Endothelial cell of umbilical vein (primary cell): ENCODE measurements around the gene TRPC4AP. TPM values are rescaled to one million over a fixed set of nuclear protein-coding genes. Genes with fewer than 3 reads are reported as not detected.

Source experiments
- BruUV-seq: library from RNA; stranded (reverse); fragments of 400-500 nt; replicated peaks from 2 replicates; lab custom pipeline; 2021; lab: Mats Ljungman, UMichigan
- CTCF ChIA-PET: fragments of 300-600, 350-600 bp; sonication (Branson Sonifier 250); formaldehyde crosslinking; loops from one replicate; lab custom pipeline; 2021; ENCODE audit warnings: antibody characterized with exemption, inconsistent platforms; lab: Charles Lee
- POLR2A ChIA-PET: fragments of 300-600, 350-600 bp; sonication (Branson Sonifier 250); formaldehyde crosslinking; loops from one replicate; lab custom pipeline; 2021; ENCODE audit warnings: antibody characterized with exemption, inconsistent platforms; lab: Charles Lee
- DNase-seq: peaks from one replicate; pipeline ENCODE4 v3.0.0-alpha.2; 2011; ENCODE audit warnings: low read depth, low spot score
- FAIRE-seq: peaks from 2 replicates; lab custom pipeline; 2011; peaks lifted over from hg19 to GRCh38; lab: Jason Lieb, UNC
- H2AFZ ChIP-seq: 2 replicates; pipeline ENCODE4 v1.6.0; 2012; ENCODE audit warnings: low read depth, low read length, control low read depth, inconsistent platforms
- H3K27ac ChIP-seq: 2 replicates; pipeline ENCODE4 v1.5.1; 2011; ENCODE audit warnings: low read depth, mild to moderate bottlenecking, control low read depth, low read length, moderate library complexity; ENCODE audit not compliant: insufficient read depth
- H3K27me3 ChIP-seq, 2 experiments: 2 replicates each; pipeline versions ENCODE4 v1.6.0 to v1.6.1; 2011; ENCODE audit warnings: low read length in 2 of 2, mixed read lengths in 1 of 2; ENCODE audit not compliant: control insufficient read depth in 2 of 2, insufficient read depth in 2 of 2
- H3K36me3 ChIP-seq, 2 experiments: 2 replicates in 1 of 2; 3 replicates in 1 of 2; pipeline ENCODE4 v1.5.1; 2011; ENCODE audit warnings: low read length in 2 of 2, mild to moderate bottlenecking in 1 of 2, moderate library complexity in 1 of 2; ENCODE audit not compliant: control insufficient read depth in 2 of 2, insufficient read depth in 2 of 2; ENCODE audit errors: extremely low read depth in 1 of 2
- H3K4me1 ChIP-seq: 3 replicates; pipeline ENCODE4 v1.5.1; 2011; ENCODE audit warnings: mild to moderate bottlenecking, low read length; ENCODE audit not compliant: control insufficient read depth, insufficient read depth; ENCODE audit errors: extremely low read depth
- H3K4me2 ChIP-seq: 2 replicates; pipeline ENCODE4 v1.6.1; 2011; ENCODE audit warnings: low read length, control low read depth, mixed read lengths; ENCODE audit not compliant: insufficient read depth
- H3K4me3 ChIP-seq, 3 experiments: fragments of 200-600 bp in 1 of 3; sonication (generic), shearing (Covaris generic) in 1 of 3; replicated peaks in 1 of 3; 2 replicates each; pipeline ENCODE4 v1.5.1; 2011 to 2016; ENCODE audit warnings: control low read depth in 3 of 3, low read length in 3 of 3, mild to moderate bottlenecking in 2 of 3, inconsistent platforms in 1 of 3, low read depth in 1 of 3, moderate library complexity in 1 of 3; ENCODE audit not compliant: insufficient read depth in 1 of 3
- H3K79me2 ChIP-seq: 2 replicates; pipeline ENCODE4 v1.6.0; 2012; ENCODE audit warnings: low read length, inconsistent platforms; ENCODE audit not compliant: control insufficient read depth, insufficient read depth
- H3K9ac ChIP-seq: replicated peaks from 2 replicates; pipeline ENCODE3; 2011; ENCODE audit warnings: low read length, control low read depth; ENCODE audit not compliant: insufficient read depth; ENCODE audit errors: extremely low read depth
- H3K9me1 ChIP-seq: replicated peaks from 3 replicates; pipeline ENCODE4 v1.6.0; 2011; ENCODE audit warnings: mild to moderate bottlenecking, low read length; ENCODE audit not compliant: control insufficient read depth, insufficient read depth; ENCODE audit errors: extremely low read depth
- H3K9me3 ChIP-seq: replicated peaks from 2 replicates; pipeline ENCODE4 v1.5.1; 2012; ENCODE audit warnings: low read length, inconsistent platforms; ENCODE audit not compliant: control insufficient read depth, insufficient read depth
- H4K20me1 ChIP-seq: replicated peaks from 2 replicates; pipeline ENCODE3; 2011; ENCODE audit warnings: mild to moderate bottlenecking, low read length; ENCODE audit not compliant: control insufficient read depth, insufficient read depth; ENCODE audit errors: extremely low read depth
- CTCF ChIP-seq, 2 donors: IDR thresholded peaks; 1 replicate in 1 of 2; 2 replicates in 1 of 2; pipeline ENCODE4 v1.5.1; 2011; ENCODE audit warnings: low read length in 2 of 2, mild to moderate bottlenecking in 2 of 2, moderate library complexity in 2 of 2, control low read depth in 1 of 2, inconsistent platforms in 1 of 2, low read depth in 1 of 2; ENCODE audit not compliant: insufficient read depth in 1 of 2; ENCODE audit errors: extremely low read depth in 1 of 2
- EZH2 ChIP-seq: IDR thresholded peaks from 2 replicates; pipeline ENCODE4 v1.6.1; 2012; ENCODE audit warnings: borderline replicate concordance, low read depth, mild to moderate bottlenecking, moderate library complexity, low read length, inconsistent platforms; ENCODE audit not compliant: severe bottlenecking
- FOS ChIP-seq: IDR thresholded peaks from 2 replicates; pipeline ENCODE4 v1.6.1; 2011; ENCODE audit warnings: mild to moderate bottlenecking, low read length, moderate library complexity, borderline replicate concordance; ENCODE audit not compliant: insufficient read depth
- GATA2 ChIP-seq: IDR thresholded peaks from 2 replicates; pipeline ENCODE4 v1.7.0; 2011; ENCODE audit warnings: low read depth, mild to moderate bottlenecking, moderate library complexity, mixed read lengths, low read length; ENCODE audit not compliant: insufficient read length, insufficient read depth
- JUN ChIP-seq: IDR thresholded peaks from 2 replicates; pipeline ENCODE4 v1.6.1; 2011; ENCODE audit warnings: borderline replicate concordance, low read depth; ENCODE audit not compliant: insufficient read length, insufficient read depth
- MAX ChIP-seq: IDR thresholded peaks from 2 replicates; pipeline ENCODE4 v1.6.1; 2011; ENCODE audit not compliant: insufficient read depth, insufficient read length
- MYC ChIP-seq: IDR thresholded peaks from one replicate; pipeline ENCODE4 v1.6.1; 2011; ENCODE audit warnings: mild to moderate bottlenecking, low read depth, low read length
- POLR2A ChIP-seq: IDR thresholded peaks from 2 replicates; pipeline ENCODE4 v1.6.1; 2012; ENCODE audit warnings: low read depth, mild to moderate bottlenecking, control low read depth, low read length
- POLR2AphosphoS5 ChIP-seq: IDR thresholded peaks from 2 replicates; pipeline ENCODE4 v1.6.1; 2012; ENCODE audit warnings: low read depth, mild to moderate bottlenecking, control low read depth, low read length, moderate library complexity; ENCODE audit not compliant: insufficient read depth
- dilution Hi-C: fragments of 300-500 bp; cut with MboI; formaldehyde crosslinking; loops from one replicate; pipeline ENCODE4 v1.15.0; 2019; ENCODE audit warnings: low sequenced_read_pairs; ENCODE audit not compliant: extremely low pct_ligation_motif_present
- intact Hi-C: fragments of 100-400 bp; cut with micrococcal nuclease; formaldehyde crosslinking; loops from one replicate; pipeline ENCODE4 v1.10.0; 2022
- polyA plus RNA-seq, 4 experiments: library from polyadenylated mRNA; depleted of rRNA in 3 of 4; stranded (reverse) in 3 of 4; unstranded in 1 of 4; fragments of >200 nt; gene quantifications; 2 replicates each; pipeline versions ENCODE4 v1.2.1 to v1.2.3, GENCODE V29; 2011 to 2012; ENCODE audit warnings: missing spikeins in 1 of 4
- total RNA-seq: library from RNA; stranded (reverse); gene quantifications from 2 replicates; pipeline ENCODE4 v1.2.3, GENCODE V29; 2021

Gene TRPC4AP
- total and polyA plus RNA-seq, 2 donors (not counting 3 experiments of a cell fraction or from before 2014, with no cell fraction given), result 89.0 to 103 TPM

- intact Hi-C loops, result no loop called here
- no peak for TF ChIP-seq MYC
- no peak for TF ChIP-seq EZH2
- TF ChIP-seq FOS, result no peak
- no peak for FAIRE-seq
- no peak for DNase-seq
- Histone ChIP-seq H3K4me3 (no peak overlapping the region), H3K79me2 (no peaks in the 10 kb centered on the region), H3K27ac (no peak overlapping the region), H3K9ac (no peak overlapping the region), H3K4me2 (no peak overlapping the region), H3K9me1 (no peaks in the 10 kb centered on the region), H3K4me1 (no peaks in the 10 kb centered on the region), H2AFZ (no peak overlapping the region), H3K27me3 (no peaks in the 10 kb centered on the region), H4K20me1 (no peaks in the 10 kb centered on the region), H3K36me3 (peaks cover 0 to 18% of the 10 kb centered on the region in 2 experiments), H3K9me3 (no peaks in the 10 kb centered on the region)
- dilution Hi-C loops, result no loop called here
- CTCF ChIA-PET, result interaction anchor here (1.5 to 2.4 kb wide), 2 partner anchors 119 kb away, joined by 6 to 8 read pairs; no protein-coding TSS in a partner anchor
- POLR2A ChIA-PET, result no interaction called here
- no TSS peak for BruUV-seq
These were observed 99.7 kb downstream of the TRPC4AP start for GRCh38 chr20:34992751-34993417.

- no peak overlapping the region for H3K27ac ChIP-seq
- FAIRE-seq (no peak), DNase-seq (no peak)
- no peak overlapping the region for H3K9ac ChIP-seq
- ChIA-PET POLR2A (no interaction called here), CTCF (interaction anchor here (0.9 to 2.4 kb wide), 2 partner anchors 117 to 118 kb away, joined by 4 to 6 read pairs; no protein-coding TSS in a partner anchor)
- no TSS peak for BruUV-seq
- H4K20me1 ChIP-seq, result no peaks in the 10 kb centered on the region
- TF ChIP-seq FOS (no peak), EZH2 (no peak), MYC (no peak), MAX (no peak), CTCF (IDR thresholded peaks at IDR 0.05; ENCODE audit: extremely low read depth in 1 of 2, insufficient read depth in 1 of 2, low read depth in 1 of 2, low read length in 2 of 2) (no peak), POLR2AphosphoS5 (no peak), GATA2 (no peak), JUN (no peak), POLR2A (no peak)
- no peak overlapping the region for H2AFZ ChIP-seq
- H3K4me3 ChIP-seq, result no peak overlapping the region
- intact Hi-C loops (no loop called here), dilution Hi-C loops (no loop called here)
- H3K79me2 ChIP-seq, result no peaks in the 10 kb centered on the region
- H3K9me3 ChIP-seq, result no peaks in the 10 kb centered on the region
- no peaks in the 10 kb centered on the region for H3K9me1 ChIP-seq
- no peaks in the 10 kb centered on the region for H3K27me3 ChIP-seq
- H3K4me1 ChIP-seq, result no peaks in the 10 kb centered on the region
- no peak overlapping the region for H3K4me2 ChIP-seq
- H3K36me3 ChIP-seq, result peaks cover 0 to 5% of the 10 kb centered on the region in 2 experiments
These were observed 101.9 kb downstream of the TRPC4AP start for GRCh38 chr20:34990661-34991214.
